H1 (cell line): ENCODE measurements around the gene SLC24A4. TPM values are rescaled to one million over a fixed set of nuclear protein-coding genes. Genes with fewer than 3 reads are reported as not detected.

Experiments used
- CTCF ChIA-PET: fragments of 300-600 bp; sonication (Branson Sonifier 250); formaldehyde crosslinking; loops from one replicate; lab custom pipeline; 2021; ENCODE audit not compliant: partially characterized antibody; lab: Charles Lee
- POLR2A ChIA-PET: fragments of 300-600 bp; sonication (Branson Sonifier 250); formaldehyde crosslinking; loops from one replicate; lab custom pipeline; 2021; ENCODE audit warnings: inconsistent platforms; ENCODE audit not compliant: partially characterized antibody; lab: Charles Lee
- DNase-seq, 2 experiments: peaks; one replicate each; pipeline versions ENCODE4 v3.0.0 to v3.0.0-alpha.2; 2010 to 2022; ENCODE audit warnings: low spot score in 2 of 2, low read depth in 1 of 2, mixed read lengths in 1 of 2
- FAIRE-seq: peaks from 2 replicates; lab custom pipeline; 2011; peaks lifted over from hg19 to GRCh38; lab: Jason Lieb, UNC
- H2AFZ ChIP-seq: 2 replicates; pipeline ENCODE4 v1.8.1; 2012; ENCODE audit warnings: low read length, inconsistent platforms
- H2AK5ac ChIP-seq: 2 replicates; pipeline ENCODE4 v1.6.1; 2013; ENCODE audit warnings: low read depth, low read length
- H2BK120ac ChIP-seq: replicated peaks from 2 replicates; pipeline ENCODE3; 2013; ENCODE audit warnings: low read depth, low read length, inconsistent platforms
- H2BK12ac ChIP-seq: 2 replicates; pipeline ENCODE4 v1.6.1; 2013; ENCODE audit warnings: low read depth, low read length
- H2BK15ac ChIP-seq: 2 replicates; pipeline ENCODE4 v1.6.1; 2013; ENCODE audit warnings: low read length
- H2BK20ac ChIP-seq: 2 replicates; pipeline ENCODE4 v1.6.1; 2013; ENCODE audit warnings: low read length
- H2BK5ac ChIP-seq: 2 replicates; pipeline ENCODE4 v1.6.1; 2013; ENCODE audit warnings: low read depth, low read length
- H3K14ac ChIP-seq: 2 replicates; pipeline ENCODE4 v1.6.1; 2013; ENCODE audit warnings: inconsistent platforms; ENCODE audit not compliant: insufficient read length
- H3K18ac ChIP-seq: 2 replicates; pipeline ENCODE4 v1.6.1; 2013; ENCODE audit warnings: low read length; ENCODE audit errors: extremely low read depth
- H3K23ac ChIP-seq: 2 replicates; pipeline ENCODE4 v1.6.1; 2013; ENCODE audit warnings: inconsistent platforms; ENCODE audit not compliant: insufficient read length
- H3K23me2 ChIP-seq: 2 replicates; pipeline ENCODE4 v1.6.1; 2013; ENCODE audit warnings: low read depth, low read length
- H3K27ac ChIP-seq: 2 replicates; pipeline ENCODE4 v1.6.1; 2011; ENCODE audit warnings: low read depth, low read length, inconsistent platforms
- H3K27me3 ChIP-seq, 4 experiments: replicated peaks in 1 of 4; 1 replicate in 1 of 4; 2 replicates in 3 of 4; pipeline versions ENCODE4 v1.6.1 to v1.8.1; 2011 to 2013; ENCODE audit warnings: low read length in 3 of 4, mild to moderate bottlenecking in 3 of 4, inconsistent platforms in 2 of 4, mixed read lengths in 2 of 4, moderate library complexity in 1 of 4; ENCODE audit not compliant: control insufficient read depth in 3 of 4, insufficient read depth in 3 of 4; ENCODE audit errors: extremely low read depth in 1 of 4
- H3K36me3 ChIP-seq, 4 experiments: 2 replicates each; pipeline versions ENCODE4 v1.6.1 to v1.8.1; 2011 to 2013; ENCODE audit warnings: mild to moderate bottlenecking in 4 of 4, low read length in 3 of 4, moderate library complexity in 2 of 4, control low read depth in 1 of 4, inconsistent platforms in 1 of 4; ENCODE audit not compliant: insufficient read depth in 4 of 4, control insufficient read depth in 2 of 4
- H3K4ac ChIP-seq: replicated peaks from 2 replicates; pipeline ENCODE3; 2013; ENCODE audit warnings: low read length, low read depth, mixed read lengths, inconsistent platforms; ENCODE audit not compliant: insufficient read length
- H3K4me1 ChIP-seq, 4 experiments: replicated peaks in 1 of 4; 1 replicate in 1 of 4; 2 replicates in 3 of 4; pipeline versions ENCODE4 v1.6.1 to v1.8.1; 2011 to 2013; ENCODE audit warnings: low read length in 3 of 4, inconsistent platforms in 2 of 4, mixed read lengths in 1 of 4; ENCODE audit not compliant: insufficient read depth in 4 of 4, control insufficient read depth in 3 of 4
- H3K4me2 ChIP-seq, 2 experiments: 2 replicates each; pipeline versions ENCODE4 v1.6.1 to v1.8.1; 2011 to 2013; ENCODE audit warnings: low read depth in 2 of 2, low read length in 2 of 2, control low read depth in 1 of 2, inconsistent platforms in 1 of 2, mild to moderate bottlenecking in 1 of 2; ENCODE audit not compliant: insufficient read depth in 1 of 2
- H3K4me3 ChIP-seq, 4 experiments: fragments of 200-600, 300-600 bp in 1 of 4; sonication (generic), shearing (Covaris generic), sonication (Bioruptor Twin) in 1 of 4; 2 replicates each; pipeline versions ENCODE4 v1.5.1 to v1.8.1; 2011 to 2016; ENCODE audit warnings: low read length in 4 of 4, low read depth in 3 of 4, control low read depth in 2 of 4, inconsistent platforms in 2 of 4, mild to moderate bottlenecking in 2 of 4, mixed read lengths in 1 of 4, moderate library complexity in 1 of 4; ENCODE audit not compliant: insufficient read depth in 2 of 4; ENCODE audit errors: extremely low read depth in 1 of 4
- H3K56ac ChIP-seq: replicated peaks from 2 replicates; pipeline ENCODE3; 2013; ENCODE audit warnings: low read depth, mild to moderate bottlenecking, mixed read lengths, low read length, inconsistent platforms; ENCODE audit not compliant: insufficient read length
- H3K79me1 ChIP-seq: 2 replicates; pipeline ENCODE4 v1.6.1; 2013; ENCODE audit warnings: low read depth, low read length, control low read depth
- H3K79me2 ChIP-seq, 2 experiments: 2 replicates each; pipeline versions ENCODE4 v1.6.1 to v1.8.1; 2012 to 2013; ENCODE audit warnings: low read length in 2 of 2, mild to moderate bottlenecking in 2 of 2, inconsistent platforms in 1 of 2; ENCODE audit not compliant: insufficient read depth in 2 of 2, control insufficient read depth in 1 of 2
- H3K9ac ChIP-seq, 4 experiments: replicated peaks in 1 of 4; 1 replicate in 1 of 4; 2 replicates in 3 of 4; pipeline versions ENCODE4 v1.6.1 to v1.8.1; 2011 to 2013; ENCODE audit warnings: low read depth in 3 of 4, low read length in 3 of 4, control low read depth in 2 of 4, mild to moderate bottlenecking in 2 of 4, moderate library complexity in 2 of 4, inconsistent platforms in 1 of 4; ENCODE audit errors: extremely low read depth in 1 of 4
- H3K9me3 ChIP-seq, 2 experiments: 2 replicates each; pipeline versions ENCODE4 v1.6.1 to v1.8.1; 2012 to 2013; ENCODE audit warnings: mild to moderate bottlenecking in 2 of 2, moderate library complexity in 2 of 2, control low read depth in 1 of 2, inconsistent platforms in 1 of 2, low read depth in 1 of 2, low read length in 1 of 2, mixed read lengths in 1 of 2; ENCODE audit not compliant: insufficient read depth in 2 of 2
- H4K20me1 ChIP-seq, 2 experiments: replicated peaks in 1 of 2; 2 replicates each; pipeline versions ENCODE3 to v1.8.1; 2011 to 2013; ENCODE audit warnings: inconsistent platforms in 2 of 2, low read length in 2 of 2, mild to moderate bottlenecking in 1 of 2; ENCODE audit not compliant: insufficient read depth in 2 of 2, control insufficient read depth in 1 of 2
- H4K5ac ChIP-seq: 2 replicates; pipeline ENCODE4 v1.6.1; 2013; ENCODE audit warnings: low read length, low read depth, mixed read lengths, inconsistent platforms; ENCODE audit not compliant: insufficient read length
- H4K8ac ChIP-seq: 2 replicates; pipeline ENCODE4 v1.8.0; 2013; ENCODE audit warnings: mild to moderate bottlenecking, moderate library complexity, low read length, inconsistent platforms; ENCODE audit not compliant: insufficient read depth; ENCODE audit errors: extremely low read depth
- H4K91ac ChIP-seq: replicated peaks from 2 replicates; pipeline ENCODE3; 2013; ENCODE audit warnings: low read length, mixed read lengths, inconsistent platforms; ENCODE audit not compliant: insufficient read length
- BACH1 ChIP-seq: IDR thresholded peaks from 2 replicates; pipeline ENCODE4 v1.6.1; 2012; ENCODE audit warnings: low read length, improper control_type of control experiment
- CTBP2 ChIP-seq: IDR thresholded peaks from 2 replicates; pipeline ENCODE4 v1.7.0; 2011; ENCODE audit warnings: borderline replicate concordance, mild to moderate bottlenecking, moderate library complexity, mixed read lengths, low read length; ENCODE audit not compliant: insufficient read depth, insufficient read length
- EP300 ChIP-seq, 2 experiments: IDR thresholded peaks; 1 replicate in 1 of 2; 2 replicates in 1 of 2; pipeline ENCODE4 v1.6.1; 2011 to 2012; ENCODE audit warnings: low read depth in 2 of 2, low read length in 2 of 2, mild to moderate bottlenecking in 2 of 2, borderline replicate concordance in 1 of 2, inconsistent platforms in 1 of 2, moderate library complexity in 1 of 2
- FOSL1 ChIP-seq: IDR thresholded peaks from 2 replicates; pipeline ENCODE4 v1.6.1; 2011; ENCODE audit warnings: mild to moderate bottlenecking, low read depth, low read length, moderate library complexity; ENCODE audit not compliant: insufficient read depth
- KDM4A ChIP-seq: IDR thresholded peaks from one replicate; pipeline ENCODE4 v1.7.1; 2012; ENCODE audit warnings: low read depth, mild to moderate bottlenecking, moderate library complexity, low read length, inconsistent platforms; ENCODE audit not compliant: severe bottlenecking
- WGBS, 2 experiments: shearing (Covaris generic) in 1 of 2; methylation state at CpG; one replicate each; pipeline versions ENCODE4 v1.1.6 to v1.1.7; 2013 to 2015; ENCODE audit warnings: low lambda C conversion rate in 2 of 2, mixed read lengths in 2 of 2, inconsistent platforms in 1 of 2, low coverage in 1 of 2, missing lambda C conversion rate in 1 of 2; ENCODE audit not compliant: insufficient replicate concordance in 2 of 2, insufficient coverage in 1 of 2, insufficient read length in 1 of 2; ENCODE audit errors: extremely low coverage in 1 of 2, missing lambda C conversion rate in 1 of 2; 5-methylcytosine and 5-hydroxymethylcytosine counted together
- polyA plus RNA-seq, 7 experiments: library from polyadenylated mRNA; depleted of rRNA in 3 of 7; stranded (reverse) in 5 of 7; unstranded in 2 of 7; fragments of >200 nt in 5 of 7; fragments of 200-250 nt in 2 of 7; gene quantifications; 1 replicate in 5 of 7; 2 replicates in 1 of 7; 4 replicates in 1 of 7; pipeline versions ENCODE4 v1.2.1 to v1.2.3, GENCODE V29; 2011 to 2013; ENCODE audit warnings: missing spikeins in 2 of 7, mixed read lengths in 2 of 7
- total RNA-seq: library from RNA; stranded (reverse); fragmentation: NEBNext Ultra II Directional; extraction: Animal tissue kit (Norgen Biotek cat#: 25700); gene quantifications from 2 replicates; pipeline ENCODE4 v1.2.1, GENCODE V29; 2021
- TF ChIP-seq, protein P1 (sequence below): IDR thresholded peaks from 2 replicates; pipeline ENCODE4 v1.6.1; 2011; ENCODE audit warnings: low read depth, mild to moderate bottlenecking, low read length; ENCODE audit not compliant: insufficient read depth
- TF ChIP-seq, protein P2 (sequence below): IDR thresholded peaks from 2 replicates; pipeline ENCODE4 v1.6.1; 2012; ENCODE audit warnings: low read length, inconsistent platforms

Gene SLC24A4
- total and polyA plus RNA-seq, 2 of the 8 experiments (the other 6 are each of a cell fraction or from before 2014, with no cell fraction given): 0.27 to 0.89 TPM

DNA sequence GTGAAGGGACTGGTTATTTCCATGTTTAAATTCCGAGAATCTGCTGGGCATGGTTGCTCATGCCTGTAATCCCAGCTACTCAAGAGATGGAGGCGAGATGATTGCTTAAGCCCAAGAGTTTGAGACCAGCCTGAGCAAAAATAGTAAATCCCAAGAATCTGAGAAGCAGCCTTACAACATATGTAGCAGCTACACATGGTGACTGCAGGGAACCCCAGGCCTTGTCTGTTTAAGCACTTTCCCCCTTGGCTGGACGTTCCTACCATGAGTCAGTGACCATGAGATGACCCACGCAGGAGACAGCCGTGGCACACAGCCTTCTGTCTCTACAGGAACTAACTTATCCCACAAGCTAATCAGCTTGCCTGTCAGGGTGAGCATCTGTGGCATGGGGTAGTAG, 5.5 kb upstream of the SLC24A4 start:
- Histone ChIP-seq H3K36me3 (no peaks in the 10 kb centered on the region), H3K9ac (no peak overlapping the region), H3K4me1 (no peaks in the 10 kb centered on the region; a peak in 2 of 7 replicates), H3K23ac (no peak overlapping the region), H3K18ac (no peak overlapping the region), H3K27ac (no peak overlapping the region), H4K20me1 (peaks cover 0 to 1% of the 10 kb centered on the region in 2 experiments), H2BK12ac (no peak overlapping the region), H3K14ac (no peak overlapping the region), H3K4ac (no peak overlapping the region), H2BK15ac (no peak overlapping the region), H2BK120ac (no peak overlapping the region), H2AFZ (no peak overlapping the region), H3K79me1 (no peaks in the 10 kb centered on the region), H3K4me3 (no peak overlapping the region), H2AK5ac (no peak overlapping the region), H3K79me2 (no peaks in the 10 kb centered on the region), H3K56ac (no peak overlapping the region), H4K8ac (no peak overlapping the region), H4K91ac (no peak overlapping the region), H4K5ac (no peak overlapping the region), H3K4me2 (no peak overlapping the region), H3K27me3 (peaks cover 11 to 28% (median 22%) of the 10 kb centered on the region in 4 experiments), H3K23me2 (no peaks in the 10 kb centered on the region), H3K9me3 (no peaks in the 10 kb centered on the region), H2BK5ac (no peak overlapping the region), H2BK20ac (no peak overlapping the region)
- DNase-seq: no peak
- CTCF ChIA-PET: interaction anchor here (0.6 to 1.9 kb wide), 5 partner anchors 11 to 1290 kb away, joined by 3 to 8 read pairs (median 3); no protein-coding TSS in a partner anchor
- POLR2A ChIA-PET: interaction anchor here (0.9 to 1.1 kb wide), 2 partner anchors 22 to 808 kb away, joined by 3 read pairs; partner anchors contain the start of gene PPP4R3A
- no peak for FAIRE-seq
- 69% methylated on average over 5 of the region's 5 CpGs; no CpG with 5 or more reads in 1 of the 2 experiments for WGBS, 2 experiments
- TF ChIP-seq, protein P1, sequence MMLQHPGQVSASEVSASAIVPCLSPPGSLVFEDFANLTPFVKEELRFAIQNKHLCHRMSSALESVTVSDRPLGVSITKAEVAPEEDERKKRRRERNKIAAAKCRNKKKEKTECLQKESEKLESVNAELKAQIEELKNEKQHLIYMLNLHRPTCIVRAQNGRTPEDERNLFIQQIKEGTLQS: no peak
- TF ChIP-seq BACH1: no peak
- TF ChIP-seq, protein P2, sequence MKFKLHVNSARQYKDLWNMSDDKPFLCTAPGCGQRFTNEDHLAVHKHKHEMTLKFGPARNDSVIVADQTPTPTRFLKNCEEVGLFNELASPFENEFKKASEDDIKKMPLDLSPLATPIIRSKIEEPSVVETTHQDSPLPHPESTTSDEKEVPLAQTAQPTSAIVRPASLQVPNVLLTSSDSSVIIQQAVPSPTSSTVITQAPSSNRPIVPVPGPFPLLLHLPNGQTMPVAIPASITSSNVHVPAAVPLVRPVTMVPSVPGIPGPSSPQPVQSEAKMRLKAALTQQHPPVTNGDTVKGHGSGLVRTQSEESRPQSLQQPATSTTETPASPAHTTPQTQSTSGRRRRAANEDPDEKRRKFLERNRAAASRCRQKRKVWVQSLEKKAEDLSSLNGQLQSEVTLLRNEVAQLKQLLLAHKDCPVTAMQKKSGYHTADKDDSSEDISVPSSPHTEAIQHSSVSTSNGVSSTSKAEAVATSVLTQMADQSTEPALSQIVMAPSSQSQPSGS: no peak
- no peak for TF ChIP-seq CTBP2
- no peak for TF ChIP-seq FOSL1
- TF ChIP-seq EP300 (IDR thresholded peaks at IDR 0.05; ENCODE audit: borderline replicate concordance in 1 of 2, low read depth in 2 of 2, low read length in 2 of 2): no peak
- TF ChIP-seq KDM4A: no peak
